ENCODE data around the gene PREX1.

The PREX1 gene

GRCh38 chr20:48718786-48719578 is 108.8 kb downstream of the PREX1 start:
- peak overlapping the region in 9 of 11 experiments; percentile 27 to 96 (median 90); a peak in 12 of 22 replicates for H3K27ac ChIP-seq
- TF ChIP-seq Cebpa-rat (IDR thresholded peaks at IDR 0.05) = no peak

GRCh38 chr20:48717680-48718223 is 110.0 kb downstream of the PREX1 start:
- H3K27ac ChIP-seq = peak overlapping the region in 8 of 11 experiments; percentile 20 to 74 (median 44); a peak in 12 of 22 replicates
- H3K9ac ChIP-seq = peak overlapping the region in 3 of 11 experiments; percentile 3 to 65 (median 10); a peak in 4 of 22 replicates
- peaks cover 0 to 49% (median 0%) of the 10 kb centered on the region in 11 experiments; a peak in 6 of 22 replicates for H3K36me3 ChIP-seq
- TF ChIP-seq Cebpa-rat (IDR thresholded peaks at IDR 0.05) = no peak
- H3K4me1 ChIP-seq = peaks cover 82 to 100% (median 100%) of the 10 kb centered on the region in 10 experiments
- H3K4me2 ChIP-seq = peak overlapping the region; percentile 58 to 95 (median 88)
- H4K20me1 ChIP-seq = peaks cover 0 to 100% (median 0%) of the 10 kb centered on the region in 11 experiments; a peak in 6 of 22 replicates
- peak overlapping the region in 2 of 10 experiments; percentile 12 to 25; a peak in 2 of 20 replicates for H3K4me3 ChIP-seq
- H3K27me3 ChIP-seq = no peaks in the 10 kb centered on the region
- no peaks in the 10 kb centered on the region for H3K9me3 ChIP-seq (replicated peaks in 1 of 11)

More at GRCh38 chr20:48718786-48719578, 108.8 kb downstream of the PREX1 start:
- H3K4me2 ChIP-seq = peak overlapping the region; percentile 79 to 98 (median 92)
- H4K20me1 ChIP-seq = peaks cover 0 to 100% (median 0%) of the 10 kb centered on the region in 11 experiments; a peak in 6 of 22 replicates
- H3K4me1 ChIP-seq = peaks cover 91 to 100% (median 100%) of the 10 kb centered on the region in 10 experiments
- peak overlapping the region in 3 of 11 experiments; percentile 1 to 81 (median 11); a peak in 6 of 22 replicates for H3K9ac ChIP-seq
- no peaks in the 10 kb centered on the region for H3K27me3 ChIP-seq
- no peaks in the 10 kb centered on the region for H3K9me3 ChIP-seq (replicated peaks in 1 of 11)
- peak overlapping the region in 3 of 10 experiments; percentile 20 to 23 (median 21); a peak in 3 of 20 replicates for H3K4me3 ChIP-seq
- H3K36me3 ChIP-seq = peaks cover 0 to 49% (median 0%) of the 10 kb centered on the region in 11 experiments; a peak in 6 of 22 replicates

- peak overlapping the region; percentile 58 to 95 (median 88) for H3K4me2 ChIP-seq
These were observed 110.6 kb downstream of the PREX1 start for GRCh38 chr20:48717095-48717672.

GRCh38 chr20:48716541-48716940 is 111.3 kb downstream of the PREX1 start:
- peak overlapping the region; percentile 1 to 65 (median 38); a peak in 14 of 22 replicates for H3K9ac ChIP-seq
- H3K9me3 ChIP-seq (replicated peaks in 1 of 11) = no peaks in the 10 kb centered on the region
- no peak overlapping the region for H3K4me3 ChIP-seq
- TF ChIP-seq Cebpa-rat (IDR thresholded peaks at IDR 0.05) = no peak
- peak overlapping the region; percentile 58 to 95 (median 88) for H3K4me2 ChIP-seq
- H3K27me3 ChIP-seq = no peaks in the 10 kb centered on the region
- peaks cover 81 to 100% (median 100%) of the 10 kb centered on the region in 10 experiments for H3K4me1 ChIP-seq
- peaks cover 0 to 49% (median 0%) of the 10 kb centered on the region in 11 experiments; a peak in 6 of 22 replicates for H3K36me3 ChIP-seq
- H3K27ac ChIP-seq = peak overlapping the region in 10 of 11 experiments; percentile 34 to 74 (median 60); a peak in 19 of 22 replicates
- peaks cover 0 to 100% (median 0%) of the 10 kb centered on the region in 11 experiments; a peak in 6 of 22 replicates for H4K20me1 ChIP-seq

More at GRCh38 chr20:48717095-48717672, 110.6 kb downstream of the PREX1 start:
- H3K4me1 ChIP-seq = peaks cover 82 to 100% (median 100%) of the 10 kb centered on the region in 10 experiments
- H3K9ac ChIP-seq = peak overlapping the region in 3 of 11 experiments; percentile 10 to 65 (median 38); a peak in 3 of 22 replicates
- peaks cover 0 to 49% (median 0%) of the 10 kb centered on the region in 11 experiments; a peak in 6 of 22 replicates for H3K36me3 ChIP-seq
- peak overlapping the region in 8 of 11 experiments; percentile 44 to 74 (median 61); a peak in 16 of 22 replicates for H3K27ac ChIP-seq
- no peaks in the 10 kb centered on the region for H3K9me3 ChIP-seq (replicated peaks in 1 of 11)
- H4K20me1 ChIP-seq = peaks cover 0 to 100% (median 0%) of the 10 kb centered on the region in 11 experiments; a peak in 6 of 22 replicates
- TF ChIP-seq Cebpa-rat (IDR thresholded peaks at IDR 0.05) = no peak
- H3K27me3 ChIP-seq = no peaks in the 10 kb centered on the region
- peak overlapping the region in 1 of 10 experiments; percentile 25; a peak in 1 of 20 replicates for H3K4me3 ChIP-seq

- no peaks in the 10 kb centered on the region for H3K9me3 ChIP-seq (replicated peaks in 1 of 11)
- no peak for TF ChIP-seq Cebpa-rat (IDR thresholded peaks at IDR 0.05)
- H3K36me3 ChIP-seq = peaks cover 0 to 52% (median 0%) of the 10 kb centered on the region in 11 experiments; a peak in 6 of 22 replicates
- H3K4me1 ChIP-seq = peaks cover 77 to 100% (median 100%) of the 10 kb centered on the region in 10 experiments
- H3K27ac ChIP-seq = peak overlapping the region in 10 of 11 experiments; percentile 34 to 74 (median 60); a peak in 19 of 22 replicates
- peak overlapping the region; percentile 58 to 95 (median 88) for H3K4me2 ChIP-seq
- H3K27me3 ChIP-seq = no peaks in the 10 kb centered on the region
- no peak overlapping the region for H3K4me3 ChIP-seq
- peaks cover 0 to 100% (median 0%) of the 10 kb centered on the region in 11 experiments; a peak in 6 of 22 replicates for H4K20me1 ChIP-seq
- H3K9ac ChIP-seq = peak overlapping the region; percentile 1 to 65 (median 38); a peak in 14 of 22 replicates
These were observed 111.7 kb downstream of the PREX1 start for GRCh38 chr20:48716086-48716485.

GRCh38 chr20:48714764-48715163 is 113.0 kb downstream of the PREX1 start:
- H3K9me3 ChIP-seq (replicated peaks in 1 of 11) = no peaks in the 10 kb centered on the region
- no peak overlapping the region for H3K27ac ChIP-seq

GRCh38 chr20:48711696-48712464 is 115.9 kb downstream of the PREX1 start:
- Histone ChIP-seq H3K27ac (peak overlapping the region in 7 of 11 experiments; percentile 40 to 76 (median 60); a peak in 14 of 22 replicates), H3K36me3 (peaks cover 0 to 68% (median 9%) of the 10 kb centered on the region in 11 experiments; a peak in 13 of 22 replicates), H4K20me1 (peaks cover 0 to 100% (median 0%) of the 10 kb centered on the region in 11 experiments; a peak in 6 of 22 replicates), H3K4me3 (no peak overlapping the region), H3K9me3 (replicated peaks in 1 of 11) (no peaks in the 10 kb centered on the region), H3K9ac (peak overlapping the region in 6 of 11 experiments; percentile 5 to 49 (median 32); a peak in 8 of 22 replicates), H3K4me2 (peak overlapping the region; percentile 35 to 88 (median 75)), H3K27me3 (no peaks in the 10 kb centered on the region), H3K4me1 (peaks cover 59 to 100% (median 99%) of the 10 kb centered on the region in 10 experiments)
- no peak for TF ChIP-seq Cebpa-rat (IDR thresholded peaks at IDR 0.05)

More at GRCh38 chr20:48714764-48715163, 113.0 kb downstream of the PREX1 start:
- Histone ChIP-seq H3K27me3 (no peaks in the 10 kb centered on the region), H3K4me3 (no peak overlapping the region), H3K9ac (no peak overlapping the region), H3K4me2 (peak overlapping the region in 9 of 11 experiments; percentile 79 to 95 (median 89); a peak in 13 of 22 replicates), H3K4me1 (peaks cover 70 to 100% (median 99%) of the 10 kb centered on the region in 10 experiments), H3K36me3 (peaks cover 0 to 53% (median 0%) of the 10 kb centered on the region in 11 experiments; a peak in 6 of 22 replicates), H4K20me1 (peaks cover 0 to 100% (median 0%) of the 10 kb centered on the region in 11 experiments; a peak in 6 of 22 replicates)
- no peak for TF ChIP-seq Cebpa-rat (IDR thresholded peaks at IDR 0.05)
